Suprapubic skin (tissue), 3 donors: ENCODE results near the gene HERC3.

ENCODE experiments used
- POLR2A ChIP-seq, 2 donors: fragments of 450-650 bp; IDR thresholded peaks; one replicate each; pipeline ENCODE4 v1.6.1; 2017; ENCODE audit warnings: antibody characterized with exemption in 2 of 2, mild to moderate bottlenecking in 2 of 2, moderate library complexity in 2 of 2
- TF ChIP-seq, protein P1 (sequence below), 2 donors: fragments of 200-600 bp in 1 of 2; fragments of 450-650 bp in 1 of 2; sonication (generic) in 1 of 2; IDR thresholded peaks; one replicate each; pipeline ENCODE4 v1.5.1; 2016 to 2019; ENCODE audit warnings: antibody characterized with exemption in 2 of 2, mild to moderate bottlenecking in 1 of 2, moderate library complexity in 1 of 2

DNA sequence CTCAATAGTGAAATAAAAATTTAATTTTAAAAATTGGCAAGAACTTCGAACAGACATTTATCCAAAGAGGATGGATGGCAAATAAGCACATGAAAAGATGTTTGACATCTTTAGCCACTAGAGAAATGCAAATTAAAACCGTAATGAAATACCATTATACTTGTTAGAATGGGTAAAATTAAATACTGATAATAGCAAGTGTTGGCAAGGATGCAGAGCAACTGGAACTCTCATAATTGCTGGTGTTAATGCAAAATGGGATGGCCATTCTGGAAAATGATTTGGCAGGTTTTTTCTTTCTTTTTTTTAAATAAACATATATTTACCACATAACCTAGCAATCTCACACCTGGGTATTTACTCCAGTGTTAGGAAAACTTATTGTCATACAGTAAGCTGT, 51.7 kb downstream of the HERC3 start:
- no peak for TF ChIP-seq POLR2A (IDR thresholded peaks at IDR 0.05)
- TF ChIP-seq, protein P1, sequence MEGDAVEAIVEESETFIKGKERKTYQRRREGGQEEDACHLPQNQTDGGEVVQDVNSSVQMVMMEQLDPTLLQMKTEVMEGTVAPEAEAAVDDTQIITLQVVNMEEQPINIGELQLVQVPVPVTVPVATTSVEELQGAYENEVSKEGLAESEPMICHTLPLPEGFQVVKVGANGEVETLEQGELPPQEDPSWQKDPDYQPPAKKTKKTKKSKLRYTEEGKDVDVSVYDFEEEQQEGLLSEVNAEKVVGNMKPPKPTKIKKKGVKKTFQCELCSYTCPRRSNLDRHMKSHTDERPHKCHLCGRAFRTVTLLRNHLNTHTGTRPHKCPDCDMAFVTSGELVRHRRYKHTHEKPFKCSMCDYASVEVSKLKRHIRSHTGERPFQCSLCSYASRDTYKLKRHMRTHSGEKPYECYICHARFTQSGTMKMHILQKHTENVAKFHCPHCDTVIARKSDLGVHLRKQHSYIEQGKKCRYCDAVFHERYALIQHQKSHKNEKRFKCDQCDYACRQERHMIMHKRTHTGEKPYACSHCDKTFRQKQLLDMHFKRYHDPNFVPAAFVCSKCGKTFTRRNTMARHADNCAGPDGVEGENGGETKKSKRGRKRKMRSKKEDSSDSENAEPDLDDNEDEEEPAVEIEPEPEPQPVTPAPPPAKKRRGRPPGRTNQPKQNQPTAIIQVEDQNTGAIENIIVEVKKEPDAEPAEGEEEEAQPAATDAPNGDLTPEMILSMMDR (IDR thresholded peaks at IDR 0.05) = no peak
